SK-N-SH (cell line): Measurements from ENCODE around the gene C1QL2. TPM values are rescaled to one million over a fixed set of nuclear protein-coding genes. Genes with fewer than 3 reads are reported as not detected.

Experiments
- CTCF ChIA-PET: fragments of 300-600, 350-600 bp; formaldehyde crosslinking; extraction: SDS; loops from one replicate; lab custom pipeline; 2021; lab: Yijun Ruan, JAX
- POLR2A ChIA-PET: fragments of 350-600 bp; sonication (Branson Sonifier 250); formaldehyde crosslinking; extraction: SDS; loops from one replicate; lab custom pipeline; 2020; ENCODE audit warnings: antibody characterized with exemption, inconsistent platforms; lab: Yijun Ruan, JAX
- DNase-seq: peaks from one replicate; pipeline ENCODE4 v3.0.0; 2012
- H2AFZ ChIP-seq: fragments of 200-600 bp; sonication (generic); 2 replicates; pipeline ENCODE4 v1.8.1; 2016; ENCODE audit warnings: antibody characterized with exemption, mild to moderate bottlenecking, low read depth
- H3F3A ChIP-seq: fragments of 200-600 bp; sonication (generic); replicated peaks from 2 replicates; pipeline ENCODE3; 2016; ENCODE audit warnings: antibody characterized with exemption, mild to moderate bottlenecking; ENCODE audit not compliant: insufficient read depth
- H3K27ac ChIP-seq, 2 experiments: fragments of 200-500 bp in 1 of 2; fragments of 200-600 bp in 1 of 2; sonication (Bioruptor generic) in 1 of 2; sonication (generic), shearing (Covaris generic) in 1 of 2; 2 replicates each; pipeline versions ENCODE4 v1.5.1 to v1.6.1; 2014 to 2016; ENCODE audit warnings: low read depth in 2 of 2, inconsistent platforms in 1 of 2, low read length in 1 of 2, mild to moderate bottlenecking in 1 of 2, mixed read lengths in 1 of 2
- H3K27me3 ChIP-seq: fragments of 200-600 bp; sonication (generic), shearing (Covaris generic); 2 replicates; pipeline ENCODE4 v1.6.1; 2016; ENCODE audit warnings: mixed run types; ENCODE audit not compliant: insufficient read depth
- H3K36me3 ChIP-seq, 2 experiments: fragments of 200-500 bp in 1 of 2; fragments of 200-600 bp in 1 of 2; sonication (Bioruptor generic) in 1 of 2; sonication (generic) in 1 of 2; replicated peaks in 1 of 2; 2 replicates each; pipeline versions ENCODE3 to v1.5.1; 2014 to 2016; ENCODE audit warnings: low read length in 1 of 2, mild to moderate bottlenecking in 1 of 2; ENCODE audit not compliant: insufficient read depth in 2 of 2, control insufficient read depth in 1 of 2
- H3K4me1 ChIP-seq, 2 experiments: fragments of 200-500 bp in 1 of 2; fragments of 200-600 bp in 1 of 2; sonication (Bioruptor generic) in 1 of 2; sonication (generic), shearing (Covaris generic) in 1 of 2; 2 replicates each; pipeline versions ENCODE4 v1.5.1 to v1.6.1; 2014 to 2016; ENCODE audit warnings: low read depth in 1 of 2, low read length in 1 of 2, mixed run types in 1 of 2; ENCODE audit not compliant: insufficient read depth in 2 of 2, control insufficient read depth in 1 of 2
- H3K4me2 ChIP-seq: fragments of 200-600 bp; sonication (generic), shearing (Covaris generic); 2 replicates; pipeline ENCODE4 v1.6.1; 2017; ENCODE audit warnings: mixed run types
- H3K4me3 ChIP-seq, 2 experiments: fragments of 200-500 bp in 1 of 2; fragments of 200-600 bp in 1 of 2; sonication (Bioruptor generic) in 1 of 2; sonication (generic), shearing (Covaris generic) in 1 of 2; 2 replicates each; pipeline versions ENCODE4 v1.5.1 to v1.8.1; 2014 to 2016; ENCODE audit warnings: low read depth in 2 of 2, inconsistent platforms in 1 of 2, low read length in 1 of 2, mild to moderate bottlenecking in 1 of 2, mixed read lengths in 1 of 2, moderate library complexity in 1 of 2
- H3K79me2 ChIP-seq: fragments of 200-600 bp; sonication (generic); 2 replicates; pipeline ENCODE4 v1.8.1; 2017; ENCODE audit warnings: mild to moderate bottlenecking; ENCODE audit not compliant: insufficient read depth
- H3K9ac ChIP-seq: fragments of 200-600 bp; sonication (generic); 2 replicates; pipeline ENCODE4 v1.6.1; 2017; ENCODE audit warnings: mixed run types
- H3K9me2 ChIP-seq: fragments of 200-600 bp; sonication (generic); 2 replicates; pipeline ENCODE4 v1.6.1; 2017; ENCODE audit warnings: mixed run types
- H3K9me3 ChIP-seq: fragments of 200-600 bp; sonication (generic); 2 replicates; pipeline ENCODE4 v1.6.1; 2017; ENCODE audit warnings: mixed run types, mild to moderate bottlenecking, moderate library complexity
- H4K20me1 ChIP-seq: fragments of 200-600 bp; sonication (generic); 2 replicates; pipeline ENCODE4 v1.6.1; 2017; ENCODE audit warnings: mild to moderate bottlenecking, mixed run types; ENCODE audit not compliant: insufficient read depth
- GATA2 ChIP-seq: sonication (generic); formaldehyde crosslinking; IDR thresholded peaks from 2 replicates; pipeline ENCODE4 v1.5.0; 2020; ENCODE audit warnings: mild to moderate bottlenecking, missing genetic modification reagents
- MXI1 ChIP-seq: IDR thresholded peaks from 2 replicates; pipeline ENCODE4 v1.6.1; 2012; ENCODE audit warnings: mild to moderate bottlenecking, low read depth, low read length, improper control_type of control experiment
- RAD21 ChIP-seq: IDR thresholded peaks from 2 replicates; pipeline ENCODE4 v1.6.1; 2012; ENCODE audit warnings: mild to moderate bottlenecking, low read length
- RCOR1 ChIP-seq: fragments of 150-350 bp; IDR thresholded peaks from 2 replicates; pipeline ENCODE4 v1.6.1; 2017; ENCODE audit warnings: antibody characterized with exemption, low read length
- REST ChIP-seq: IDR thresholded peaks from 2 replicates; pipeline ENCODE4 v1.6.1; 2012; ENCODE audit warnings: mild to moderate bottlenecking, low read depth, low read length, moderate library complexity
- ZBTB33 ChIP-seq: IDR thresholded peaks from 2 replicates; pipeline ENCODE4 v1.4.0; 2012; ENCODE audit warnings: low read depth, borderline replicate concordance
- WGBS: methylation state at CpG from one replicate; pipeline ENCODE4 v1.1.6; 2017; ENCODE audit warnings: low lambda C conversion rate; 5-methylcytosine and 5-hydroxymethylcytosine counted together
- polyA plus RNA-seq, 3 experiments: library from polyadenylated mRNA; depleted of rRNA; stranded (reverse); fragments of >200 nt; gene quantifications; 2 replicates each; pipeline ENCODE4 v1.2.3, GENCODE V29; 2012
- TF ChIP-seq, protein P1 (sequence below): fragments of 150-350 bp; IDR thresholded peaks from 2 replicates; pipeline ENCODE4 v1.6.1; 2016; ENCODE audit warnings: mild to moderate bottlenecking, low read depth, low read length

Gene C1QL2
- polyA plus RNA-seq, 1 of the 3 experiments (the other 2 are of a cell fraction), result not detected

- H3K4me2 ChIP-seq, result no peak overlapping the region
- H3K79me2 ChIP-seq, result no peaks in the 10 kb centered on the region
- H3F3A ChIP-seq, result no peaks in the 10 kb centered on the region
- no peak overlapping the region for H3K4me3 ChIP-seq
- no peak overlapping the region for H3K27ac ChIP-seq
- ChIA-PET CTCF (interaction anchor here (0.8 kb wide), 1 partner anchor 115 kb away, joined by 3 read pairs; no protein-coding TSS in a partner anchor), POLR2A (no interaction called here)
- DNase-seq, result no peak
- H3K4me1 ChIP-seq, result no peaks in the 10 kb centered on the region
- no peaks in the 10 kb centered on the region for H3K9me2 ChIP-seq
- no peaks in the 10 kb centered on the region for H4K20me1 ChIP-seq
- H3K27me3 ChIP-seq, result peaks cover 6% of the 10 kb centered on the region; the same call in 1 of the 2 replicates
- no peak overlapping the region for H2AFZ ChIP-seq
- no peak overlapping the region for H3K9ac ChIP-seq
- WGBS, result 20% methylated on average over 6 of the region's 6 CpGs
- no peaks in the 10 kb centered on the region for H3K36me3 ChIP-seq
- H3K9me3 ChIP-seq, result no peaks in the 10 kb centered on the region
- TF ChIP-seq RCOR1 (no peak), MXI1 (no peak), REST (no peak), ZBTB33 (no peak), GATA2 (CRISPR knock-in tag) (no peak), RAD21 (no peak)
- TF ChIP-seq, protein P1, sequence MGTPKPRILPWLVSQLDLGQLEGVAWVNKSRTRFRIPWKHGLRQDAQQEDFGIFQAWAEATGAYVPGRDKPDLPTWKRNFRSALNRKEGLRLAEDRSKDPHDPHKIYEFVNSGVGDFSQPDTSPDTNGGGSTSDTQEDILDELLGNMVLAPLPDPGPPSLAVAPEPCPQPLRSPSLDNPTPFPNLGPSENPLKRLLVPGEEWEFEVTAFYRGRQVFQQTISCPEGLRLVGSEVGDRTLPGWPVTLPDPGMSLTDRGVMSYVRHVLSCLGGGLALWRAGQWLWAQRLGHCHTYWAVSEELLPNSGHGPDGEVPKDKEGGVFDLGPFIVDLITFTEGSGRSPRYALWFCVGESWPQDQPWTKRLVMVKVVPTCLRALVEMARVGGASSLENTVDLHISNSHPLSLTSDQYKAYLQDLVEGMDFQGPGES, result no peak
Measured at GRCh38 chr2:119149611-119150010, 8.9 kb downstream of the C1QL2 start.
